ENCODE measurements around the gene MPEG1.

DNA sequence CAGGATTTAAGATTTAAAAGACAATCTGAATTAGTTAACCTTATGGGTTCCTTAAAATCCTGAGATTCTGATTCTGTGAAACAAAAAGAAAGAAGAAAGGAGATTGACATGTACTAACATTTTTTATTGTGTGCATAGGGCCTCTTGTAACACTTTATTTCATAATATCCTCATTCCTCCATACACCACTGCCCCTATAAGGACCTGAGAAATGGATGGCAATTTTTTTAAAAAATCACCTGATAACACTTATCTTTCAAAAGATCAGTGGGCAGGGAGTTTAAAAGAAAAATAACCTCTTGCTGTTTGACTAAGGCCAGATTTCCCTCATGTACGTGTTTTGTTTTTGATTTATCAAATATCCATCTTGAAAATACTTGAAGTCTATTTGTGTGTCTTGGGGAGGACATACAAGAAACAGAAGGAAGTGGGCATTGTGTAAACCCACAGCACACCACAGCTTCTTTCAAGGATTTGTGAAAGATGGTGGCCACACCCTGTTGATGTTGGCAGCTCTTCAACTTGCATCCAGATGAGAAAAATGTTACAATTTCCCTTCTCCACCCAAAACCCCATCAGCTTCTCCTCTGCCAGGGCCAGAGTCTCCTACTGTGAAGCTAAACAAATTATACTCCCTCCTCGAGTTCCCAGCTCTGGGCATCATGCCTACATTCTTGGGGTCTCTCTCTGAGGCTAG is 35.0 kb upstream of the MPEG1 start:
- TF ChIP-seq, protein P1, sequence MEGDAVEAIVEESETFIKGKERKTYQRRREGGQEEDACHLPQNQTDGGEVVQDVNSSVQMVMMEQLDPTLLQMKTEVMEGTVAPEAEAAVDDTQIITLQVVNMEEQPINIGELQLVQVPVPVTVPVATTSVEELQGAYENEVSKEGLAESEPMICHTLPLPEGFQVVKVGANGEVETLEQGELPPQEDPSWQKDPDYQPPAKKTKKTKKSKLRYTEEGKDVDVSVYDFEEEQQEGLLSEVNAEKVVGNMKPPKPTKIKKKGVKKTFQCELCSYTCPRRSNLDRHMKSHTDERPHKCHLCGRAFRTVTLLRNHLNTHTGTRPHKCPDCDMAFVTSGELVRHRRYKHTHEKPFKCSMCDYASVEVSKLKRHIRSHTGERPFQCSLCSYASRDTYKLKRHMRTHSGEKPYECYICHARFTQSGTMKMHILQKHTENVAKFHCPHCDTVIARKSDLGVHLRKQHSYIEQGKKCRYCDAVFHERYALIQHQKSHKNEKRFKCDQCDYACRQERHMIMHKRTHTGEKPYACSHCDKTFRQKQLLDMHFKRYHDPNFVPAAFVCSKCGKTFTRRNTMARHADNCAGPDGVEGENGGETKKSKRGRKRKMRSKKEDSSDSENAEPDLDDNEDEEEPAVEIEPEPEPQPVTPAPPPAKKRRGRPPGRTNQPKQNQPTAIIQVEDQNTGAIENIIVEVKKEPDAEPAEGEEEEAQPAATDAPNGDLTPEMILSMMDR (IDR thresholded peaks at IDR 0.05): no peak
- TF ChIP-seq POLR2A (IDR thresholded peaks at IDR 0.05) (no peak), EP300 (IDR thresholded peaks at IDR 0.05) (no peak)
